Dermis microvascular lymphatic vessel endothelial cell (primary cell): ENCODE results near the gene DPY19L1. TPM values are rescaled to one million over a fixed set of nuclear protein-coding genes. Genes with fewer than 3 reads are reported as not detected.

Experiments used
- total RNA-seq: library from RNA; depleted of rRNA; stranded (reverse); fragments of >200 nt; gene quantifications from 2 replicates; pipeline ENCODE4 v1.2.1, GENCODE V29; 2014

Gene DPY19L1
- total RNA-seq, 1 donor from 2014 or later = 53.1 TPM

Other genes starting within 250 kb of the DPY19L1 start
- 0.13 TPM in 1 of 2 replicates, not detected in the other for gene TBX20, start 216.6 kb upstream of the DPY19L1 start, total RNA-seq